Caki2 (cell line): ENCODE measurements around the gene GPSM1. TPM values are rescaled to one million over a fixed set of nuclear protein-coding genes. Genes with fewer than 3 reads are reported as not detected.

ENCODE experiments used
- DNase-seq: peaks from one replicate; pipeline ENCODE4 v3.0.0-alpha.2; 2015; ENCODE audit warnings: low read depth
- in situ Hi-C: cut with HindIII; loops from 2 replicates; pipeline ENCODE4 v1.10.0; 2016; ENCODE audit warnings: low sequenced_read_pairs, low pct_unique_long_range_greater_than_20kb, mixed read lengths
- total RNA-seq: library from RNA; depleted of rRNA; stranded (reverse); fragments of >200 nt; shearing (Covaris generic); gene quantifications from 2 replicates; pipeline ENCODE4 v1.2.3, GENCODE V29; 2014; ENCODE audit warnings: low replicate concordance

The GPSM1 gene
- total RNA-seq, 1 experiment from 2014 or later: 29.9 TPM

DNA sequence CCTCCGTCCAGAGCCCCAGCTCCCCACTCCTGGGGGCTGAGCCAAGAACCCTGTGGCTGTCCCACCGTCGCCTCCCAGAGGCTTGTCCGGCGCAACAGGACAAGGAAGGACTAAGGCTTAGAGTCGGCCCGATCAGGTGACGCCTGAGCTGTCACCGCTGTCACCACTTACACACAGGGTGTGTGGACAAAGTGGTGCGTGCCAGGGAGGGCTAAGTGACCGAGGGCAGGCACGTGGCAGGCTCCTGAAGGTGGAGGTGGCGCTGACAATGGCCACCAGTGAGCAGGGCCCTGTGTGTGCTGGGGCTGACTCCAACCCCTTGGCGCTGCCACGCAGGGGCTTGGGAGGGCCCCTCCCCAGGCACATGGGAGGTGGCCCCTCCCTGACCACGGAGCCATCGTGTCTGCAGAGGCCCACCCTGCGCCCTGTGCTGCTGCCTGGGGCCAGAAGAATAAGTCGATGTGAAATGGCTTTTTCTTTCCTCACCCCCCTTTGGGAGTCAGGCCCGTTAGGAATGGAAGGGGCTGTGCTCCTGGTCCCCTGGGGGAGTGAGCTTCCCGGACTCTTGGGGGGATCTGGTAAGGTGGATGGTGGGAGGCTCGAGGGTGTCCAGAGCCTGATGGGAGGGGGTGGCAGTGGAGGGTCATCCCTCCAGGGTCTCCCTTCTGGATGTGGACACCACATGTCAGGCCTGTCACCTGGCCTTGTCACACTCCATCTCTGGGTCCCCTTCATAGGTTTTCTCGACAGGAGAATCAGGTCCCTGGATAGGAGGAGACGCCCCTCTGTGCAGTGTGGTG lies 2.6 kb upstream of the GPSM1 start:
- in situ Hi-C loops: no loop called here
- peak; percentile 42 for DNase-seq

DNA sequence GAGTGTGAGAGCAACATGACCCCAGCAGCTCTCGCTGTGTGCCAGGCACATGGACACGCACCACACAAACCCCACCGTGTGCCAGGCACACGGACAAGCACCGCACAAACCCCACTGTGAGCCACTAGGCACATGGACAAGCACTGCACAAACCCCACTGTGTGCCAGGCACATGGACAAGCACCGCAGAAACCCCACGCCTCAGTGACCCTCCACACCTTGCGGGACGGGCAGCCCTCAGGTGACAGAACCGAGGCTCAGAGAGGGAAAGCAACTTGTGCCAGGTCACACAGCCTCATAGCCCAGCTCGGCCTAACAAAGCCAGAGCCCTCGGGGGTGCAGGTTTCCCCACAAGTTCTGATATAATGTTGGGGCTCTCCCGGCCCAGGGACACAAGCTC lies 2.0 kb upstream of the GPSM1 start:
- no peak for DNase-seq
- in situ Hi-C loops: no loop called here

DNA sequence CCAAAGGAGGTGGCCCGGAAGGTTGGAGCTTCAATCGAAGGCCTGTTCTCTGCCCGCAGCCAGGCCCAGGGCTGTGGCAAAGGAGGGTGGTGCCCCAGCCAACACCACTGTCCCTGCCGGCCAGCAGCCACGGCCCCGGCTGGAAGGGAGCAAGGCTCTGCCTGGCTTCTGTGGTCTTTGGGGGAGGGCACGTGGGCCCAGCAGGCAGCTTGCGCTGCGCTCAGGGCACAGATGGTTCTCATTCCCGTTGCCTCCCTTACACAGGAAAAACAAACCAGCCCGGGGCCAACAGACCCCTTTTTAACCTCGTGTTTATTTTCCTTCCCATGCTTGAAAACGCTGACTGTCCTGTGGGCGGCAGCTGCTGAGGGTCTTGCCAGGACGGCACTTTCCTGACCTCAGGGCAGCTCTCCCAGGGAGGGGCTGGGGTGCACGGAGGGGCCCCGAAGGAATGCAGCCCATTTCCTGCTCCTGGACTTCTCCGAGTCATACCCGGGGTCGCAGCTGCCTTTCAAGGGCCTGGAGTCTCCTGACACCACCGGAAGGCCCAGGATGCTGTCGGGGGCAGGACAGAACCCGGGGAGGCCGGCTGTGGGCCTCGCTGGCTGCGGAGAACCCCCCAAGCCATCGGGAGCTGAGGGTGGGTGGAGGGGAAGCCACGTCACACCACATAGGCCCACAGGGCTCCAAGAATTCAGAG lies 1.1 kb upstream of the GPSM1 start:
- in situ Hi-C loops: no loop called here
- no peak for DNase-seq

DNA sequence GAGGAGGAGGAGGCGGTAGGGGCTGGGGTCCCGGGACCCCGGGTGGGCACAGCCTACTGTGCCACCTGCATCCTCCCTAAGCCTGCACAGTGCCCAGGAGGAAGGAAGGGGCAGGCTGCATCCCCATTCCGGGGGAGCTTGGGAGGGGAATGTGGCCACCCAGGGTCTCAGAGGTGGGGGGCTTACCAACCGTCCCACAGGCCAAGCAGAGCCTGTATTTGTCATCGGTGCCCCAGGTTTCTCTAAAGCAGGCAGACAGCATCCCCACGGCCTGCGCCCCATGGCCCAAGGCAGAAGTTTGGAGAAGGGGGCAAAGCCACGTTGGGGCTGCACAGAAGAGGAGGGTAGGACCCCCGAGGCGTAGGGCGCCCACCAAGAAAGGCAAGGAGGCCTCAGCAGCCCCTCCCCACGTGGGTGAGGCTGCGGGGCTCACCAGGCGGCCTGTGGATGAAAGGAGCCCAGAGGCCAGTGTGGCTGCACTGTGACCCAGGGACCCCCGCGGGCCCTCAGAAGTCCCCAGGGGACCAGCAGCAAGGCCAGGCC lies 507 bp upstream of the GPSM1 start:
- in situ Hi-C loops: no loop called here
- DNase-seq: no peak

DNA sequence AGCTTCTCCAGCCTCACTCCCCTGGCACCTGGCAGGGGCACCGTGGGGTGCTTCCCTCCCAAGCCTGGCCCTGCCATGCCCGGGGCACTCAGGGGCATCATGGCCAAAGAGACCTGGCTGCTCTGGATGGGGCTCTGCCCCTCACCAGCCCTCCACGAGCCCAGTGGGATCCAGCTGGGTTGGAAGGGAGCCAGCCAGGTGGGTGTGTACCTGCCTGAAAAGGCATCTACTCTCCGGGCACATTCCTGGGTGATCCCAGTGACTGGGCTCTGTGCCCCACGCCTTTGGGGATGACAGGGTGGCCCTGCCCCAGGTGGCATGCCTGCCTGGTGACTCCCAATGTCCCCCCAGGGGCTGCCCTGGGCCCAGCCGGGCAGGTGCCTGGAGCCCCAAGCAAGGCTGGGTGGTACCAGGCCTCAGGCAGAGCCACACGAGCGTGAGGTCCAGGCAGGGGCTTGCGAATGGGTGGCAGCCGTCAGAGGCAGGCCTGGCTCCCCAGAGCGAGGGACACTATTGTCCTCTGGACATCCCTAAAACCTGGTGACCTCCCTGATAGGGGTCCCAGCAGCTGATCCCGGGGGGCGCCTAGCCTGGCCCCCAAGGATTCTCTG lies 777 bp downstream of the GPSM1 start:
- no peak for DNase-seq
- in situ Hi-C loops: no loop called here

GRCh38 chr9:136328622-136329041 lies 1.3 kb downstream of the GPSM1 start:
- DNase-seq: no peak

DNA sequence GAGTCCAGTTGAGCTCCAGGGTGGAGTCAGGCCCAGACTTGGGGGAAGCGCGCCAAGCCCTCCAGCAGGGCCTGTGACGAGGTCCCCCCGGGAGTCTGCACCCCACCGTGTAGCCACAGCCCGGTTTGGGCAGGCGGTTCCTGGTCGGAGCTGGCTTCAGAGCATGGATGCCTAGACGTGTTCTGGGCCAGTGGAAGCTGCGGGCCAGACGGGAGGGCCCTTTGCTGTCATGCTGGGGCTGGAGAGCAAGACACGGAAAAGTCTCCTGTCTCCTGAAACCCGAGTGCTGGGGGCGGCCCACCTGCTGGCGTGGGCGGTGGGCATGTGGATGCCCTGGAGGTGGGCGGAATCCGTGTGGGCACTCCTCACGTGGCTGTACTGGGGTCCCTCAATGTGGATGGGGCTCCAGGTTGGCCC lies 1.9 kb downstream of the GPSM1 start:
- in situ Hi-C loops: no loop called here

More at GRCh38 chr9:136328622-136329041, 1.3 kb downstream of the GPSM1 start:
- in situ Hi-C loops: no loop called here

DNA sequence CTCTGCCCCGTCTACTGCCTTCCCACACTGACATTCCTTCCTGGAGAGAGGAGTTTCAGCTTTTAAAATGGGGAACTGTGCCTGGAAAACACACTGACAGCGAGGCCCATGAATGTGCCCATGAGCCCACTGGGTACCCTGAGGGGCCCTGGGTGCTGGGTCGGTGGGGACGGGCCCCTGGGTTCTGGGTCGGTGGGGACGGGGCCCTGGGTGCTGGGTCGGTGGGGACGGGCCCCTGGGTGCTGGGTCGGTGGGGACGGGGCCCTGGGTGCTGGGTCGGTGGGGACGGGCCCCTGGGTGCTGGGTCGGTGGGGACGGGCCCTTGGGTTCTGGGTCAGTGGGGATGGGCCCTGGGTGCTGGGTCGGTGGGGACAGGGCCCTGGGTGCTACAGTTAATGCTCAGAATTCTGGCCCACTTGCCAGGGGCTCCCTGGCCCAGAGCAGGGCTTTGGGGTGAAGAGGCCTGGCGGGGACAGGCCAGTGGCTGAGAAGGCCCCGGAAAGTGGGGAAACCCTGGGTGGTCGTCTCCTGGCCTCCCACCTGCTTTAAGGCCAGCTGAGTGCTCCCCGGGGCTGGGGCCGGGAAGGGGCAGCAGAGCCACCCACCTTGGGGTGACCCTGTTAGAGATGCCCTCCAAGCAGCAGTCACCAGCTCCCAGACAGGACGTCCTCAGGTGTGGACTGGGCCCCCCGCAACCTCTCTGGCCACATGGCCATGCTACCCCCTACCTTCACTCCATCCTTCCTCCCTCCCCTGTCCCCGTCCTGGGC lies 2.5 kb downstream of the GPSM1 start:
- in situ Hi-C loops: no loop called here

More for the DNA sequence above, 1.9 kb downstream of the GPSM1 start:
- DNase-seq: no peak

DNA sequence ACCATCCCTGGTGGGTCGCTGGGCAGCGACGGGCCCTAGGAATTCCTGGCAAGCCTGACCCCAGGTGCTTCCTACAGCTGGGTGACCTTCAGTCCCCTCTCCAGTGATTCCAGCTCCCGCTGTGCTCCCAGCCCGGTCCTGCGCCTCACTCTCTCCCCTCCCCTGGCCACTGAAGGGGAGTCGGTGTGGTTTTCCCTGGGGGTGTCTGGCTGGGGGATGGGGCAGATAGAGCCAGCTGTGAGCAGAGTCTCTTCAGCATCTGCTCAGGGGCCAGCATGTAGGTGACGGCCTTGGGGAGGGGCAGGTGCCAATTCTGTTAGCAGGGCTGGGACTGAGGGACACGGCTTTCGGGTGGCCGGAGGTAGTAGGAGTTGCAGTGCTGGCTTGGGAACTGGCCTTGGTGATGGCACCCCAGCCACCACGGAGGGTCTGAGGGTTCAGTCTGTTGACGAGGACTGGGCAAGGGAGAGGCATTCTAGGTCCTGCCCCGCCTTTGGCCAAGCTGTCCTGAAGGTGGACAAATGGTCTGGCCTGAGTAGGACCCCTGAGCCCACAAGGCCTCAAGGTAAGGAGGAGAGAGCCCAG lies 3.2 kb downstream of the GPSM1 start:
- no peak for DNase-seq
- in situ Hi-C loops: no loop called here

More for the DNA sequence above, 2.5 kb downstream of the GPSM1 start:
- DNase-seq: no peak

DNA sequence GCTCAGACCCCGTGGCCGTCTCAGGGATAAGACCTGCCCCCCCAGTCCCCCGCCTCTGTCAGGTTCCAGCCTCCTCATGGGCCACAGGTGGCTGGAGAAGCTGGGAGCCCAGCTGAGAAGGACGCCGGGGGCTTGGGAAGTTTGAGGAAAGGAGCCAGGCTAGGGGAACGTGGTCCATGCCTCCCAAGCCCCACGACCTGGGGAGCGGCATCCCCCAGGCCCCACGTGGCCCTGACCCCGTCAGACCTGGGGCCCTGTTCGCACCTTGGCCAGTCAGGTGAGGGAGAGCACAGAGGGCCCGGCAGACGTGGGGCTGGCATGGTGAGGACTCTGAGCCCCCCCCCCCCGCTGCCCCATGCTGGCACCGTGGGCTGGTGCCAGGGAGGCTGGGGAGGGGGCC lies 3.7 kb downstream of the GPSM1 start:
- in situ Hi-C loops: no loop called here
- DNase-seq: no peak

GRCh38 chr9:136331556-136332481 lies 4.5 kb downstream of the GPSM1 start:
- in situ Hi-C loops: no loop called here
- no peak for DNase-seq

GRCh38 chr9:136332482-136332983 lies 5.2 kb downstream of the GPSM1 start:
- no peak for DNase-seq
- in situ Hi-C loops: no loop called here

DNA sequence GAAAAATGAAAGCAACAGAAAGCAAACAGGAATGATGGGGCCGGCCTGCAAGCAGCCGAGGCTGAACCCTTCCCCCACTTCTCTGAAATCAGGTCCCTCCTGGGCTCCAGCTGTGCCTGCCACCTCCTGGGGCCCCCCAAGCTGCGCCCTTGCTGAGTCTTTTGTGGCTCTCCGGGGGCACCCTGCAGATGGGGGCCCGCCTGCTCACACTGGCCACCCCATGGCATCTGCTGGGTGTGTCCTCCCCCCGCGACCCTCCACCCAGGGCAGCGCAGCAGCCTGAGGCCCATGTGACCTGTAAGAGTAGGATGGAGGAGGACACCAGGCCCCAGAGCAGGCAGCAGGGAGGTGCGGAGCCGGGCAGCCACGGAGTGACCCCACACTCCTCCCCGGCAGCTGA lies 5.7 kb downstream of the GPSM1 start:
- DNase-seq: no peak
- in situ Hi-C loops: no loop called here

DNA sequence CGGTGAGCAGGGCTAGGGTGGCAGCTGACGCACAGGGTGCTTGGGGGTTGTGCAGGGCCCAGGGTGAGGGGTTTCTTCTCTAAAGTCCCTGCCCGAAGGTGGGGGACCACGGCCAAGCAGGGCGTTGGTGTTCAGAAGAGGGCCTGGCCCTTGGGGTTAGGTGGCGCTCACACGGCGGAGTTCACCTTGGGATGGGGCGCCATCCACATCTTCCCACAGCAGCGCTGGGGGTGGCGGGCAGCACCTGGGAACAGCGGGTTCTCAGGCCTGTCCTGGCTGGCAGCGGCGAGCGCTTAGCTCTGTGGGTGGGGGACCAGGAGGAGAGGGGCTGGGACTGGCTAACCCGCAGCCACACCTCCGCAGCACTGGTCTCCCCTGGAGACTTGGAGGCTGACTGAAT lies 6.1 kb downstream of the GPSM1 start:
- DNase-seq: no peak
- in situ Hi-C loops: no loop called here

- DNase-seq: no peak
- in situ Hi-C loops: no loop called here
Measured at GRCh38 chr9:136334541-136334940, 7.2 kb downstream of the GPSM1 start.

- in situ Hi-C loops: no loop called here
- DNase-seq: no peak
Measured at GRCh38 chr9:136335296-136336155, 8.2 kb downstream of the GPSM1 start.
